SK-N-MC (cell line): ENCODE results near the gene INPP4B.

ENCODE experiments used
- EZH2 ChIP-seq: fragments of 200-600 bp; sonication (generic); IDR thresholded peaks from one replicate; pipeline ENCODE4 v1.6.1; 2017; ENCODE audit warnings: antibody characterized with exemption
- POLR2AphosphoS5 ChIP-seq: IDR thresholded peaks from 2 replicates; pipeline ENCODE4 v1.6.1; 2012; ENCODE audit warnings: mild to moderate bottlenecking, low read depth, low read length, borderline replicate concordance

GRCh38 chr4:142126890-142127497 is 719.1 kb downstream of the INPP4B start:
- TF ChIP-seq POLR2AphosphoS5: no peak
- TF ChIP-seq EZH2: no peak
